ENCODE results near the gene IGSF9B.

The IGSF9B gene

DNA sequence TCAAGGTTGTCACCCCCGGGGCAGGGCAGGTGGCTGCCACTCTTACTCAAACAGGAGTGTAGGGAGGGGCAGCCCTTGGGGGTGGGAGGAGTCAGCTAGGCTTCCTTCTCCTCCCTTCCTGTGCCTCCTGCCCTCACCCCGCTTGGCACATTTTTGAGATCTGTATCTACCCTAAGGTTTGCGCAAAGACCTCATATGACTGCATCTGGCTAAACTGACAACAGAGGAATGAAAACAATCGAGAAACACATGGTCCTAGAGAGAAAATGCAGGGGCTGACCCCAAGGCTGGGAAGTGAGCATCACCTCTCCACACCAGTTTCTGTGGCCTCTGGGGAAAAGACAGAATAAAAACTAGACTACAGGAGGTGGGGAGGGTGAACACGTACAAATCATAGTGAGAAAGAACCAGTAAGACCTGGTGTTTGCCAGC lies 28.1 kb downstream of the IGSF9B start:
- TF ChIP-seq RAD21 (IDR thresholded peaks at IDR 0.05; ENCODE audit: low read depth): no peak
- TF ChIP-seq FOXM1 (IDR thresholded peaks at IDR 0.05; ENCODE audit: borderline replicate concordance, low read depth): no peak
- TF ChIP-seq CREB1 (IDR thresholded peaks at IDR 0.05; ENCODE audit: low read depth): no peak
- TF ChIP-seq NFIC (IDR thresholded peaks at IDR 0.05): no peak
- TF ChIP-seq EP300 (IDR thresholded peaks at IDR 0.05; ENCODE audit: borderline replicate concordance): no peak
- no peak for TF ChIP-seq CEBPB (IDR thresholded peaks at IDR 0.05)
- TF ChIP-seq ZBTB7A (IDR thresholded peaks at IDR 0.05; ENCODE audit: low read depth): no peak
- TF ChIP-seq EGR1 (IDR thresholded peaks at IDR 0.05): no peak
- TF ChIP-seq, protein P1, sequence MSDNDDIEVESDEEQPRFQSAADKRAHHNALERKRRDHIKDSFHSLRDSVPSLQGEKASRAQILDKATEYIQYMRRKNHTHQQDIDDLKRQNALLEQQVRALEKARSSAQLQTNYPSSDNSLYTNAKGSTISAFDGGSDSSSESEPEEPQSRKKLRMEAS (IDR thresholded peaks at IDR 0.05): no peak
- TF ChIP-seq, protein P2, sequence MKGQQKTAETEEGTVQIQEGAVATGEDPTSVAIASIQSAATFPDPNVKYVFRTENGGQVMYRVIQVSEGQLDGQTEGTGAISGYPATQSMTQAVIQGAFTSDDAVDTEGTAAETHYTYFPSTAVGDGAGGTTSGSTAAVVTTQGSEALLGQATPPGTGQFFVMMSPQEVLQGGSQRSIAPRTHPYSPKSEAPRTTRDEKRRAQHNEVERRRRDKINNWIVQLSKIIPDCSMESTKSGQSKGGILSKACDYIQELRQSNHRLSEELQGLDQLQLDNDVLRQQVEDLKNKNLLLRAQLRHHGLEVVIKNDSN (IDR thresholded peaks at IDR 0.05): no peak
- no peak for TF ChIP-seq YY1 (IDR thresholded peaks at IDR 0.05; ENCODE audit: low read depth)
- no peak for TF ChIP-seq TEAD4 (IDR thresholded peaks at IDR 0.05)
- no peak for TF ChIP-seq TCF12 (IDR thresholded peaks at IDR 0.05; ENCODE audit: low read depth)
- no peak for TF ChIP-seq REST (IDR thresholded peaks at IDR 0.05; ENCODE audit: low read depth)
- TF ChIP-seq TAF1 (IDR thresholded peaks at IDR 0.05; ENCODE audit: low read depth): no peak

DNA sequence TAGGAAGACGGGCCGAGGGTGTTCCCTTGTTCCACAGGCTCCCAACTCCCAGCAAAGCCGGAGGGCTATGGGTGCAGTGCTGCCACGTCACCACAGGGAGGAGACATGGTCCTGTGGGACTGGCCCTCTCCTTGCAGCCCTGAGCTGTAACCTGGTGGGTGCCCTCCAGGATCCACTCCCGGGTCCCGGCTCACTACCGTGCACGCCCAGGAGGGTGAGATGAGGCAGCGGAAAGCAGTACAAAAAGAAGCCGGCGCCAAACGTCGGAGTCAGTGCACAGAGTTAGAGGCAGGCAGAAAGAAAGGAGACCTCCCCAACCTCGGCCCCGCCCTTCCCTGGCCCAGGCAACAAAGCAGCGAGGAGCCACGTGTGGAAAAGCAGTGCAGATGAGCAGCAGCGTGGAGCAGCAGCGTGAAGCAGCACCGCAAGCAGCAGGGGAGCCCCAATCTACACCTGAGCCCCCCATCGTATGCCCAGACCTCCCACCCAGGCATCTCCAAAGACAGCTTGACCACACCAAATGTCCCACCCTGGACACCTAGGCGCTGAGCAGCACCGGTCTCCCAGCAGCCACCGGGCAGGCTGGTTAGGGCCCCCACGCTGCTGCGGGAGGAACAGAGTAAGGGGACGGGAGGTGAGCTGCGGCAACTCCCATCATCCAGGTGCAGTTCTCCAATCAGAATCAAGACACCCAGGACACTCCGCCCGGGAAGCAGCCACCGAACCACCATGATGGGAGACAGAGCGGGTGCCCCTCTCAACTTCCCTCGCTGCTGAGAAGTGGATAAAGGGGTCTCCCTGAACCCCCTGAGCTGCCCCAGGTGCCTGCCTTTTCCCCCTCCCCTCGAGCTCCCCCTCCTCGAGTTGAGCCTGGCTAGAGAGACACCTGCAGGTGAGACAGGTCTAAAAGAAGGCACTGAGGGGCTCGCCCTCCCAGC lies 28.8 kb downstream of the IGSF9B start:
- TF ChIP-seq TAF1 (IDR thresholded peaks at IDR 0.05; ENCODE audit: low read depth): no peak
- peak; percentile 70 for TF ChIP-seq RAD21 (IDR thresholded peaks at IDR 0.05; ENCODE audit: low read depth)
- TF ChIP-seq TEAD4 (IDR thresholded peaks at IDR 0.05): no peak
- TF ChIP-seq CEBPB (IDR thresholded peaks at IDR 0.05): no peak
- no peak for TF ChIP-seq NFIC (IDR thresholded peaks at IDR 0.05)
- no peak for TF ChIP-seq TCF12 (IDR thresholded peaks at IDR 0.05; ENCODE audit: low read depth)
- TF ChIP-seq FOXM1 (IDR thresholded peaks at IDR 0.05; ENCODE audit: borderline replicate concordance, low read depth): no peak
- no peak for TF ChIP-seq CREB1 (IDR thresholded peaks at IDR 0.05; ENCODE audit: low read depth)

GRCh38 chr11:133926466-133927246 lies 30.1 kb downstream of the IGSF9B start:
- TF ChIP-seq CREB1 (IDR thresholded peaks at IDR 0.05; ENCODE audit: low read depth) (no peak), EGR1 (IDR thresholded peaks at IDR 0.05) (no peak), REST (IDR thresholded peaks at IDR 0.05; ENCODE audit: low read depth) (no peak), TCF12 (IDR thresholded peaks at IDR 0.05; ENCODE audit: low read depth) (no peak), RAD21 (IDR thresholded peaks at IDR 0.05; ENCODE audit: low read depth) (no peak), TEAD4 (IDR thresholded peaks at IDR 0.05) (no peak), TAF1 (IDR thresholded peaks at IDR 0.05; ENCODE audit: low read depth) (no peak), NFIC (IDR thresholded peaks at IDR 0.05) (no peak), FOXM1 (IDR thresholded peaks at IDR 0.05; ENCODE audit: borderline replicate concordance, low read depth) (no peak), CEBPB (IDR thresholded peaks at IDR 0.05) (no peak), ZBTB7A (IDR thresholded peaks at IDR 0.05; ENCODE audit: low read depth) (no peak), EP300 (IDR thresholded peaks at IDR 0.05; ENCODE audit: borderline replicate concordance) (no peak), YY1 (IDR thresholded peaks at IDR 0.05; ENCODE audit: low read depth) (no peak)
- TF ChIP-seq, protein P1 (IDR thresholded peaks at IDR 0.05): no peak
- TF ChIP-seq, protein P2 (IDR thresholded peaks at IDR 0.05): no peak

DNA sequence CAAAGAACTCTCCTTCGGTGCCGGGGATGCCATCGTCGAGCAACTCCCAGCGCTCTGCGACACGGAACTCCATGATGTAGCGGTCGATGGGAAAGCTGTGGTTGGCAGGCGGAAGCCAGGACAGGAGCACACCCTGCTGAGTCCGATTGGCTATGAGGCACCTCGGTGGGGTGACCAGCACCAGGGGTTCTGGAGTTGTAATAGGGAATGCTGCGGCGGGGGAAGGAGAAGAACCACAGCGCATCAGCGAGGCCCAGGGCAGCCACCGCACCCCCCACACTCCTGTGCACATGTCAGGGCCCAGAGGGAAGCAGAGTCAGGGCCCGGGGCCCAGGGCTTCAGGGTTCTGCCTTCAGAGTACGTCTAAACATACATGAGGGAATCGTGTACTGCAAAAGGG lies 31.0 kb downstream of the IGSF9B start:
- no peak for TF ChIP-seq TCF12 (IDR thresholded peaks at IDR 0.05; ENCODE audit: low read depth)
- TF ChIP-seq FOXM1 (IDR thresholded peaks at IDR 0.05; ENCODE audit: borderline replicate concordance, low read depth): no peak
- no peak for TF ChIP-seq TEAD4 (IDR thresholded peaks at IDR 0.05)
- no peak for TF ChIP-seq RAD21 (IDR thresholded peaks at IDR 0.05; ENCODE audit: low read depth)
- TF ChIP-seq, protein P1 (IDR thresholded peaks at IDR 0.05): no peak
- TF ChIP-seq EGR1 (IDR thresholded peaks at IDR 0.05): no peak
- TF ChIP-seq ZBTB7A (IDR thresholded peaks at IDR 0.05; ENCODE audit: low read depth): no peak
- no peak for TF ChIP-seq EP300 (IDR thresholded peaks at IDR 0.05; ENCODE audit: borderline replicate concordance)
- TF ChIP-seq, protein P2 (IDR thresholded peaks at IDR 0.05): no peak
- no peak for TF ChIP-seq CREB1 (IDR thresholded peaks at IDR 0.05; ENCODE audit: low read depth)
- no peak for TF ChIP-seq NFIC (IDR thresholded peaks at IDR 0.05)
- TF ChIP-seq REST (IDR thresholded peaks at IDR 0.05; ENCODE audit: low read depth): no peak
- no peak for TF ChIP-seq CEBPB (IDR thresholded peaks at IDR 0.05)
- TF ChIP-seq TAF1 (IDR thresholded peaks at IDR 0.05; ENCODE audit: low read depth): no peak
- TF ChIP-seq YY1 (IDR thresholded peaks at IDR 0.05; ENCODE audit: low read depth): no peak

Measured in Ishikawa (cell line).